GM10266 (cell line): ENCODE measurements around the gene ADAMTS2.

ENCODE experiments used
- DNase-seq: peaks from one replicate; pipeline ENCODE4 v3.0.0; 2012; ENCODE audit errors: extremely low spot score
- TF ChIP-seq, protein P1 (sequence below): IDR thresholded peaks from 2 replicates; pipeline ENCODE4 v1.5.1; 2012; ENCODE audit warnings: mild to moderate bottlenecking, low read depth; ENCODE audit not compliant: control insufficient read depth, insufficient read depth; ENCODE audit errors: missing control alignments

ADAMTS2 gene

DNA sequence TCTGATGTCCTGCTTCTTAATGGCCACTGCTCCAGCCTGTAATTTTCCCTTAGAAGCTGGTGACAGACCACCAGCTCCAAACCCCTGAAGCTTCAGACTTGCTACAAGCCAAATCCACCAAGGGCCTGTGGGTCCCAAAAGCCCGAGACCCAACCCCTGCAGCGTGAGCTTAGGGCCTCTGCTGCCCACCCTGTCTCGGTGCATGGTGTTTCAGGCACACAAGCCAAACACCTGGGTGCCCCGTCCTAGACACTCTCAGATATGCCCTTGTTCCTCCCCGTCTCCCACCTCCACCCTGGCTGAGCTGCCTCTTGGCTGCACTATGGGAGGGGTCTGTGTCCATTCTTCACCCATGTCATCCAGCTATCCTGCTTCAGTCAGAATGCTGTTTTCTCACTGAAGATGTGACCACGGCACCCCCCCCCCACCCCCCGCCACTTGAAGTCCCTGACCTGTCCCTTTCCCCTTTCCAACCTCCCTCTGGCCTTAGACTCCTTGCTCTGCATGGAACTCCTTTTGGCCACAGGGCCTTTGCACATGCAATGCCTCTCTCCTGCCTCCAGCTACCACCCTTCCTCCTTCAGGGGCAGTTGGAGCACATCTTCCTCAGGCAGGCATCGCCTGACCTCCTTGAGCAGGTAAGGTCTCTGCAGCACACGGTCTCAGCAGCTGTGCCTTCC, 229.3 kb downstream of the ADAMTS2 start:
- DNase-seq = no peak
- TF ChIP-seq, protein P1, sequence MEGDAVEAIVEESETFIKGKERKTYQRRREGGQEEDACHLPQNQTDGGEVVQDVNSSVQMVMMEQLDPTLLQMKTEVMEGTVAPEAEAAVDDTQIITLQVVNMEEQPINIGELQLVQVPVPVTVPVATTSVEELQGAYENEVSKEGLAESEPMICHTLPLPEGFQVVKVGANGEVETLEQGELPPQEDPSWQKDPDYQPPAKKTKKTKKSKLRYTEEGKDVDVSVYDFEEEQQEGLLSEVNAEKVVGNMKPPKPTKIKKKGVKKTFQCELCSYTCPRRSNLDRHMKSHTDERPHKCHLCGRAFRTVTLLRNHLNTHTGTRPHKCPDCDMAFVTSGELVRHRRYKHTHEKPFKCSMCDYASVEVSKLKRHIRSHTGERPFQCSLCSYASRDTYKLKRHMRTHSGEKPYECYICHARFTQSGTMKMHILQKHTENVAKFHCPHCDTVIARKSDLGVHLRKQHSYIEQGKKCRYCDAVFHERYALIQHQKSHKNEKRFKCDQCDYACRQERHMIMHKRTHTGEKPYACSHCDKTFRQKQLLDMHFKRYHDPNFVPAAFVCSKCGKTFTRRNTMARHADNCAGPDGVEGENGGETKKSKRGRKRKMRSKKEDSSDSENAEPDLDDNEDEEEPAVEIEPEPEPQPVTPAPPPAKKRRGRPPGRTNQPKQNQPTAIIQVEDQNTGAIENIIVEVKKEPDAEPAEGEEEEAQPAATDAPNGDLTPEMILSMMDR = no peak

DNA sequence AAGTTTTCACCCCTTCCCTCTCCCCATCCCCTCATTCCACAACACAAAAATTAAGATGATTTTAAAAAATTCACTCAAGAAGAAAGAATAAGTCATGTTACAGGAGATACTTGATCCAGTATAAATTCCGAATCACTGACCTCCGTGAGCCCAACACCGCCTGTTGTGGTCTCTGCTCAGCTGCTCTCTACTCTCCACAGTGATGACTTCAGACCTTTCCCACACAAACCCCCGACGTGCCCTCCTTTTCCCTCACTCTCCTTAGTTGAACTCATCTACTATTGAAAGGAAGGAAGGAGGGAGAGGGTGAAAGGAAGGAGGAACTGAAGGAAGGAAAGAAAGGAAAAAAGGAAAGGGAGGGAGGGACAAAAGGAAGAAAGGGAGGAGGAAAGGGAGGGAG, 230.0 kb downstream of the ADAMTS2 start:
- DNase-seq = no peak
- TF ChIP-seq, protein P1 = no peak

DNA sequence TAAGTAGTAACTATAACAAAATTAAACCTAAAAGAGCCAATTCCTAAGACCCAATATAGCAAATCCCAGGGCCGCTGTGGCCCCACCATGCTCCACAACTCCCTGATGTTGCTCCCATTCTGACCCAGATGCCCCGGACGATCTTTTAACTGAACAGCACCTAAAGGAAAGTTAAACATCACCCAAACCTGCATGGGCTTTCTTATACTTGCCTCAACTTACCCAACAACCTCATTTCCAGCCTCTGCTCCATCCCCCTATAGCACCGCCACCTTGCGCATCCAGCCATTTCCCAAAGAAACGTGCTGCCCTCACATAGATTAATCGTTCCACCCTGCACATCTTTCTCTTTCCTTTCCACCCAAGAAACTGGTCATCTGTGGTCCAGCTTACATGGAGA, 230.5 kb downstream of the ADAMTS2 start:
- TF ChIP-seq, protein P1 = no peak
- DNase-seq = no peak

DNA sequence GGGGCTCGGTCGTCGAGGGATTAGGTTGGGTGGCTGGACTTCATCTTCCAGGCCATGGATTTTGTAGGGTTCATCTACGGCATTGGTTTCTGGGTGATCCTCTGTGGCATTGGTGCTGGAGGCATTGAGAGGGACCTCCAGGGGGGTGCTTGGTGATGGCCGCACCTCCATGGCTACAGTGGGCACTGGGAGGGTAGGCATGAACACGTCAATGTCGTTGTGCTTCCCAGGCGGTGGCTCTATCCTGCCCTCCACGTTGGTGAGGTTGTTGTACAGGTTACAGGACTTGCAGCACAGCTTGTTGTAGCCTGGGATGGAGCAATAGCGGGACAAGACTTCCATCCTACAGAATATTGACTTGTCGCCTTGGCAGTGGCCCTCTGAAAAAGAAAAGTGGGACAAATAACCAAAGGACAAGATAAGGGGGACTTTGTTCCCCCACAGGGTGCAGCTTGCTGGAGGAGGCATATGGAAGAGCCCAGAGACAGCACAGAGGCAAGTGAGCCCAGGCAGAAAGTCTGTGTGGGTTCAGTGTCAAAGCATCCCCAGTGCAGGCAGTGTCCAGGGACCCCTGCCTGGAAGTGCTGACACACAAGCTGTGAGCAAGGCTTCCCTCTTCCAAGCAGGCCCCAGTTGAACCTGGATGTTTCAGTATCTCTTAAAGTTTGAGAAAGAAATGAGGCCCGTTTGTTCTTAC, 231.2 kb downstream of the ADAMTS2 start:
- TF ChIP-seq, protein P1 = no peak
- no peak for DNase-seq

DNA sequence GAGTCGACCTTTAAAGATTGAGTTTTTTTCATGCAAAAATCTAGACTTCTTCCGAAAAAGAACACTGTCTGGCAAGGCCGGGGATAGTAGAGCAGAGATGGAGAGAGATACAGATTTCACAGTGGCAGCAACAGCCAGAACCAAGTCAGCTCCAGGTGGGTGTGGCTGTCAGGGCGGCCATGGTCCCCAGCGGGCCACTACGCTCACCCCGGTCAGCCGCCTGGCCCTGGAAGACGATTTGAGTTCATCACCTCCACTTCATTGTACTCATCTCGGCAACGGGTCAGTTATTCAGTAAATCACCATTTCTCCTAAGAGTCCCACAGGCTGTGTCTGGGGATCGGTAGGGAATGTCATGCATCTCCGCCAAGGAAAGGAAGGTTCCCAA, 232.1 kb downstream of the ADAMTS2 start:
- no peak for DNase-seq
- TF ChIP-seq, protein P1 = no peak

DNA sequence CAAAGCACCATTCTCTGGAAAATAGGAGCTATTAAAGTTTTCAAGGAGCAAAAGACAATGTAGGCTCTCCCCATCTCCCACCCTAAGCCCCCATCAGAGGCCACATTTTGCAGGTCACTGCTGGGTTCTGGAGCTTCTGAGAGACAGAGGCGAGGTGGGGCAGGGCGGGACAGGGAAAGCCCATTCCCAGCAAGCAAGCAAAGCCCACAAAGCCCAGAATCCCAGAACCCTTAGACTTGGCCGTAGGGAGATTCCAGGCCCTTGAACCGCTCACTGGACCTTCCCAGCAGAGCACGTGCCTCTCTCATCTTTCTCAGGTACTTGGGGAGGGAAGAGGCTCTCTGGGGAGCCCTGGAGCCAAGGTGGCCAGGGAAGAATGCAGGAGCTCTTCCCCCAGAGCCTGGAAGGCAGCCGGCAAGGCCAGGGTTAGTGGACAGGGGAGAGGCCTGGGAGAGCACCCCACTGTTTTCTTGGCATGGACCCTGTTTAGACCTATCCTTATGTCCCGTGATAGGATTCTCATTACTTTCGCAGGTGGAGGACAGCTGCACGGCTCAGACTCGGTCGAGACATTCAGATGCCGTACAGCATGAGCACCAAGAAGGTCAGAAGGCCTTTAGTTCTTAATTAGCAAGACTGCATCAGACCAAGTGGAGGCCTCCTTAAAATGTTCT, 232.7 kb downstream of the ADAMTS2 start:
- TF ChIP-seq, protein P1 = no peak
- no peak for DNase-seq
